Suprapubic skin (tissue), 4 donors: ENCODE measurements around the gene PLXNB2. TPM values are rescaled to one million over a fixed set of nuclear protein-coding genes. Genes with fewer than 3 reads are reported as not detected.

Source experiments
- DNase-seq, 2 donors: peaks; one replicate each; pipeline ENCODE4 v3.0.0-alpha.2; 2019; ENCODE audit warnings: low spot score in 2 of 2
- H3K27ac ChIP-seq: fragments of 200-600 bp; sonication (generic); one replicate; pipeline ENCODE4 v1.5.1; 2019
- H3K27me3 ChIP-seq: fragments of 200-600 bp; sonication (generic); one replicate; pipeline ENCODE4 v1.5.1; 2019
- H3K36me3 ChIP-seq: fragments of 200-600 bp; sonication (generic); one replicate; pipeline ENCODE4 v1.5.1; 2019
- H3K4me1 ChIP-seq: fragments of 200-600 bp; sonication (generic); one replicate; pipeline ENCODE4 v1.5.1; 2019
- H3K4me3 ChIP-seq: fragments of 200-600 bp; sonication (generic); one replicate; pipeline ENCODE4 v1.5.1; 2019; ENCODE audit warnings: mild to moderate bottlenecking
- H3K9me3 ChIP-seq: fragments of 200-600 bp; sonication (generic); one replicate; pipeline ENCODE4 v1.5.1; 2019
- EP300 ChIP-seq: sonication (generic); formaldehyde crosslinking; IDR thresholded peaks from one replicate; pipeline ENCODE4 v1.6.1; 2017; ENCODE audit warnings: antibody characterized with exemption
- POLR2A ChIP-seq, 2 donors: fragments of 450-650 bp; IDR thresholded peaks; one replicate each; pipeline ENCODE4 v1.6.1; 2017; ENCODE audit warnings: antibody characterized with exemption in 2 of 2, mild to moderate bottlenecking in 2 of 2, moderate library complexity in 2 of 2
- POLR2AphosphoS5 ChIP-seq, 3 donors: sonication (generic); formaldehyde crosslinking; IDR thresholded peaks; one replicate each; pipeline ENCODE4 v1.6.1; 2017; ENCODE audit warnings: antibody characterized with exemption in 3 of 3
- WGBS: methylation state at CpG from one replicate; pipeline ENCODE4 v1.1.5; 2018; 5-methylcytosine and 5-hydroxymethylcytosine counted together
- total RNA-seq, 4 donors: library from RNA; depleted of rRNA; stranded (reverse); fragments of >200 nt; gene quantifications; one replicate each; pipeline ENCODE4 v1.1.0, GENCODE V29; 2016
- TF ChIP-seq, protein P1 (sequence below), 2 donors: fragments of 200-600 bp in 1 of 2; fragments of 450-650 bp in 1 of 2; sonication (generic) in 1 of 2; IDR thresholded peaks; one replicate each; pipeline ENCODE4 v1.5.1; 2016 to 2019; ENCODE audit warnings: antibody characterized with exemption in 2 of 2, mild to moderate bottlenecking in 1 of 2, moderate library complexity in 1 of 2

The PLXNB2 gene
- total RNA-seq, 4 donors from 2014 or later, result 117 to 231 (median 192) TPM

DNA sequence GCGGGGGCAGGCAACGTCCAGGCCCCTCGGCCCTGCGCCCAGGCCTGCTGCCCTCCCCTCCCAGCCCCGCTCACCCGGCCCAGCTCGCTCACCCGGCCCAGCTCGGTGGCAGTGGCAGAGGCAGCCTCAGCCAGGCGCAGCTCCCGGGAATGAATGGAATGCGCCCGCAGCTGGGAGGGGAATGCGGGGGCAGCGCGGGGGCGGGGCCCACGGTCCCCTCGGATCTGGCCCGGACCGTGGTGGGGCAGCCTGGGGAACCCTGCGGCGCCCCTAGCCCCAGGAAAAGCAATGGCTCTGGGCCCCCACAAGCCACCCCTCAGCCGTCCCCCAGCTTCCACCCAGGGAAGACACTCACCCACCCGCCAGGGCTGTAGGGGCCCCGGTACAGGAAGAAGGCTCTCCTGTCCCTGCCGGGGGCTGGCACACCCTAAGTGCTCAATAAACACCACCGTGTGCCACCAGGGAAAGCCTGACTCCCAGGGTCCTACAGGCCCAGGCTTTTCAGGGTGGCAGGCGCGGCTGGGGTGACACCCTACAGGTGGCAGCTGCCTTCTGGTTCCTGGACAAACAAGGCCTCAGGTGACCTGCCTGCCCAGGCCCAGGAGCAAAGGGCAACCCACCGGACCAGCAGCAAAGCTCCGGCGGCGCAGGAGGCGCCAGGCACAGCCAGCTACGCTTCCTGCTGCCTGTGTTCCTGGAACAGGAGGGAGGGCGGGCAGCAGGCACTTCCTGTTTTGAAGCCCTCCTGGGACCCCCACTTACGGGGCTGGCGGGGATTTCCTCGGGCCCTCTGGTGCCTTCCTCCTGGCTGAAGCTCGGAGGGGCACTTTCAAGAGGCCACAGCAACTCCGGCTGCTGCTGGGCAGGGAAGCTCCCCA is 13.8 kb downstream of the PLXNB2 start:
- H3K9me3 ChIP-seq, result no peaks in the 10 kb centered on the region
- peak overlapping the region; percentile 84 for H3K27ac ChIP-seq
- H3K27me3 ChIP-seq, result no peaks in the 10 kb centered on the region
- peaks cover 48% of the 10 kb centered on the region for H3K4me1 ChIP-seq
- no peak for DNase-seq
- peak overlapping the region; percentile 30 for H3K4me3 ChIP-seq
- 23% methylated on average over 4 of the region's 42 CpGs for WGBS
- TF ChIP-seq POLR2AphosphoS5 (IDR thresholded peaks at IDR 0.05), result peak in 1 of 3 donors; percentile 19
- TF ChIP-seq, protein P1, sequence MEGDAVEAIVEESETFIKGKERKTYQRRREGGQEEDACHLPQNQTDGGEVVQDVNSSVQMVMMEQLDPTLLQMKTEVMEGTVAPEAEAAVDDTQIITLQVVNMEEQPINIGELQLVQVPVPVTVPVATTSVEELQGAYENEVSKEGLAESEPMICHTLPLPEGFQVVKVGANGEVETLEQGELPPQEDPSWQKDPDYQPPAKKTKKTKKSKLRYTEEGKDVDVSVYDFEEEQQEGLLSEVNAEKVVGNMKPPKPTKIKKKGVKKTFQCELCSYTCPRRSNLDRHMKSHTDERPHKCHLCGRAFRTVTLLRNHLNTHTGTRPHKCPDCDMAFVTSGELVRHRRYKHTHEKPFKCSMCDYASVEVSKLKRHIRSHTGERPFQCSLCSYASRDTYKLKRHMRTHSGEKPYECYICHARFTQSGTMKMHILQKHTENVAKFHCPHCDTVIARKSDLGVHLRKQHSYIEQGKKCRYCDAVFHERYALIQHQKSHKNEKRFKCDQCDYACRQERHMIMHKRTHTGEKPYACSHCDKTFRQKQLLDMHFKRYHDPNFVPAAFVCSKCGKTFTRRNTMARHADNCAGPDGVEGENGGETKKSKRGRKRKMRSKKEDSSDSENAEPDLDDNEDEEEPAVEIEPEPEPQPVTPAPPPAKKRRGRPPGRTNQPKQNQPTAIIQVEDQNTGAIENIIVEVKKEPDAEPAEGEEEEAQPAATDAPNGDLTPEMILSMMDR (IDR thresholded peaks at IDR 0.05), result no peak
- peaks cover 27% of the 10 kb centered on the region for H3K36me3 ChIP-seq

DNA sequence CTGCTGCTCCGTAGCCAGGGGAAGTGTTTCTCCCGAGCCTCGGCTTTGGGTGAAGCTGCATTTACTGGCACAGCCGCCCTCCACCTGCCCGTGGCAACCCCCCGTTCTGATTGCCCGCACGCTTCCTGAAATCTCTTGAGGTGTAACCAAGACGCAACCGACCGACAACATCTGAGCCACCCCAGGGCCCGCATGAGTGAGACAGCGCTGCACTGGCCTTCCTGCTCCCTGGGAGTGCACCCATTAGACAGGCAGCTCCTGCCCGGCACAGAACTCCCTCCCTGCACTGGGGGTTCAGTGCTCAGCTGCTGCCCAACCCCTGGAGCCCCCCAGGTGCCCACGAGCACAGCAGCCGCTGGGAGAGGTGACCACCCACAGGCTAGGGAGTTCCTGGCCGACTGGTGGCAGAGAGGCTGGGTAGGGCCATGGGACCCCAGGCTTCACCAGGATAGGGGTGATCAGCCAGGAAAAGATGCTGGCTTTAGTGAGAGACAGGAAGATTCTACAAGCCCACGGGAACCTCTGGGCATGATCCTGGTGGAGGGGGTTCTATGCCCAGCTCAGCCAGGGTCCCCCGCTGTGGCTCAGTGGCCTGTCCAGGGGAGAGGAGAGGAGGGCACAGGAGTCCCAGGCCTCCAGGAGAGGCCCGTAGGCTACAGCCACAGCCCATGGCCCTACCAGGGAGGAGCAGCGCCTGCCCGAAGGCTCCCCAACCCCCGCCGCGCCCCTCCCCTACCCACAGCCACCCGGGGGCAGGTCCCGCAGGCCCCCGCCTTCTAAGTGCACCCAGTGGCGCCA is 14.6 kb downstream of the PLXNB2 start:
- H3K9me3 ChIP-seq, result no peaks in the 10 kb centered on the region
- peaks cover 36% of the 10 kb centered on the region for H3K36me3 ChIP-seq
- H3K4me3 ChIP-seq, result peak overlapping the region; percentile 30
- peak overlapping the region; percentile 84 for H3K27ac ChIP-seq
- H3K4me1 ChIP-seq, result peaks cover 40% of the 10 kb centered on the region
- TF ChIP-seq POLR2A (IDR thresholded peaks at IDR 0.05), result no peak
- no peak for TF ChIP-seq POLR2AphosphoS5 (IDR thresholded peaks at IDR 0.05)
- TF ChIP-seq, protein P1 (IDR thresholded peaks at IDR 0.05), result no peak
- TF ChIP-seq EP300, result no peak
- 54% methylated on average over 10 of the region's 29 CpGs for WGBS
- DNase-seq, result no peak
- no peaks in the 10 kb centered on the region for H3K27me3 ChIP-seq

DNA sequence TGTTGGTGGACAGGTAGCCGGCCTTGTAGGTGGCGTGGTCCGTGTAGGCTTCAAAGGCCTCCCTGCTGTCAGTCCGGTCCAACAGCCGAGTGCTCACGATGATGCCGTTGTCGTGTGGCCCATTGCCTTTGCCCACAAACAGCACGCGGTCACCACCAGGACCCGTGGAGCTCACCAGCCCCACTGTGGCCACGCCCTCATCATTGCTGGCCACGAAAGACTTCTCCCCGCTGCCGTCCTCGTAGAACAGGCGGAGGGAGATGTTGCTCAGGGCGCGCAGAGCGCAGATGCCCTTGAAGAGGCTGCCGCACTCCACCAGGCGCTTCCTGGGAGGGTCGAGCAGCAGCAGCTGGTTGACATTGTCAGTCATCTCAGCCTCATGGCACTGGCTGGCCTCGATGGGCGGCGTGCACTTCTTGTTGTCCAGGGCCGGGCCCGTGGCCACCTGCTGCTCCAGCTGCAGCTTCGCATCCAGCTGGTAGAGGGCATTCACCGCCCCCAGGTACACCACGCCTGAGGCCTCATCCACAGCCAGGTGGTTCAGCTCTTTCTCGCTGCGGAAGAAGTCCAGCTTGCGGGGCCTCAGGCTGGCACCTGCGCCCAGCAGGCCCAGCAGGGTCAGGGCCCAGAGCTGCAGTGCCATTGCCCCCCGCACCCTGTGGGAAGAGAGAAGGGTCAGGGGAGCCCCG is 17.4 kb downstream of the PLXNB2 start:
- H3K27me3 ChIP-seq, result no peaks in the 10 kb centered on the region
- peaks cover 59% of the 10 kb centered on the region for H3K36me3 ChIP-seq
- peaks cover 26% of the 10 kb centered on the region for H3K4me1 ChIP-seq
- 93% methylated on average over 16 of the region's 37 CpGs for WGBS
- H3K9me3 ChIP-seq, result no peaks in the 10 kb centered on the region
- no peak overlapping the region for H3K27ac ChIP-seq
- DNase-seq, result no peak
- no peak for TF ChIP-seq POLR2A (IDR thresholded peaks at IDR 0.05)
- TF ChIP-seq EP300, result no peak
- no peak for TF ChIP-seq POLR2AphosphoS5 (IDR thresholded peaks at IDR 0.05)
- TF ChIP-seq, protein P1 (IDR thresholded peaks at IDR 0.05), result no peak
- H3K4me3 ChIP-seq, result no peak overlapping the region

DNA sequence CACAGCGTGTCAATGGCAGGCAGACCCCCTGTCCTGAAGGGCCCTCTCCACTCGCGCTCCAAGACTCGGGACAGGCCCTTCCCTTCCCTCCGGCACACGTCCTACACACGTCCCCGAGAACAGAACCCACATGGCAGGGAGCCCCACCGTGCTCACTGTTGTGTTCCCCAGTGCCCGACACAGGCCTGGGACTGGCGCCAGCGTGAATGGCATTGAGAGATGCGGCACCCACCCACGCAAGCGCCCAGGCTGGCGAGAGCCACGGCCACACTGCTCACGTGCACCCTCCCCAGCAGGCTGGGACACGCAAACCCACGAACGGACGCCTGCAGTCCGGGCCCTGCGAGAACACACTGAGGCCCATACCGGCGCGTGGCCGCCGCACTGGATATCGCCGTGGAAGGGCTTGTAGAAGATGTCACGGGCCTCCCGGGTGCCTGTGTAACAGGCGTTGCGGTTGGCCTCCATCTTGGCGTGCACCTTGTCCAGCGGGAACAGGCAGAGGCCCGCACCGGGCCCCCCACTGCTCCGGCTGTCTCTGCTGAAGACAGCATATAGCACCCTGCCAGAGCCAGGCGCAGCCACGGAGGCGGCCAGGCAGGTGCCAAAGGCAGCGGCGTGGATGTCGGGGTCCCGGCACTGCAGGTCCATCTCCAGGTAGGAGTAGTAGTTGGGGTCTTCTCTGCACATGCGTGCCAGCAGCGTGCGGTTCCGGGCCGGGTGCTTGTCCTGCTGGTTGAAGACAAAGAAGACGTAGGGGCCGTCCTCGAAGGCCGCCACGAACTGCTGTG is 18.1 kb downstream of the PLXNB2 start:
- no peak for TF ChIP-seq EP300
- TF ChIP-seq, protein P1 (IDR thresholded peaks at IDR 0.05), result no peak
- no peak for TF ChIP-seq POLR2A (IDR thresholded peaks at IDR 0.05)
- no peak for TF ChIP-seq POLR2AphosphoS5 (IDR thresholded peaks at IDR 0.05)
- Histone ChIP-seq H3K27ac (no peak overlapping the region), H3K27me3 (no peaks in the 10 kb centered on the region), H3K9me3 (no peaks in the 10 kb centered on the region), H3K36me3 (peaks cover 63% of the 10 kb centered on the region), H3K4me1 (peaks cover 20% of the 10 kb centered on the region), H3K4me3 (no peak overlapping the region)
- DNase-seq, result no peak
- 78% methylated on average over 14 of the region's 57 CpGs for WGBS
